ENCODE measurements around the gene TXNRD2.

Gene TXNRD2

GRCh38 chr22:19875531-19876313 lies 65.9 kb downstream of the TXNRD2 start:
- H3K4me1 ChIP-seq (ENCODE audit: control insufficient read depth in 5 of 5, insufficient read depth in 5 of 5, low read length in 5 of 5) = peaks cover 0 to 6% (median under 1%) of the 10 kb centered on the region in 5 donors
- no peak overlapping the region for H3K27ac ChIP-seq (ENCODE audit: low read depth, low read length)
- peaks cover 0 to 46% (median 14%) of the 10 kb centered on the region in 5 donors for H3K36me3 ChIP-seq (ENCODE audit: control insufficient read depth in 5 of 5, insufficient read depth in 5 of 5, low read length in 5 of 5)
- H3K27me3 ChIP-seq (ENCODE audit: control insufficient read depth in 5 of 5, insufficient read depth in 4 of 5, low read length in 5 of 5) = peaks cover 0 to 5% (median 3%) of the 10 kb centered on the region in 5 donors
- H3K4me3 ChIP-seq (ENCODE audit: low read depth in 1 of 5, low read length in 5 of 5) = no peak overlapping the region
- no peaks in the 10 kb centered on the region for H3K9me3 ChIP-seq (ENCODE audit: control insufficient read depth in 5 of 5, low read length in 5 of 5)
- no peak overlapping the region for H3K9ac ChIP-seq (ENCODE audit: low read length in 5 of 5)

- H3K27ac ChIP-seq (ENCODE audit: low read depth, low read length) = no peak overlapping the region
- H3K36me3 ChIP-seq (ENCODE audit: control insufficient read depth in 5 of 5, insufficient read depth in 5 of 5, low read length in 5 of 5) = peaks cover 0 to 42% (median 12%) of the 10 kb centered on the region in 5 donors
- H3K9ac ChIP-seq (ENCODE audit: low read length in 5 of 5) = no peak overlapping the region
- peaks cover 0 to 5% (median 3%) of the 10 kb centered on the region in 5 donors for H3K27me3 ChIP-seq (ENCODE audit: control insufficient read depth in 5 of 5, insufficient read depth in 4 of 5, low read length in 5 of 5)
- H3K4me3 ChIP-seq (ENCODE audit: low read depth in 1 of 5, low read length in 5 of 5) = no peak overlapping the region
- no peaks in the 10 kb centered on the region for H3K9me3 ChIP-seq (ENCODE audit: control insufficient read depth in 5 of 5, low read length in 5 of 5)
- no peaks in the 10 kb centered on the region for H3K4me1 ChIP-seq (ENCODE audit: control insufficient read depth in 5 of 5, insufficient read depth in 5 of 5, low read length in 5 of 5)
Measured at GRCh38 chr22:19875061-19875530, 66.5 kb downstream of the TXNRD2 start.

GRCh38 chr22:19874307-19875060 lies 67.1 kb downstream of the TXNRD2 start:
- no peak overlapping the region for H3K9ac ChIP-seq (ENCODE audit: low read length in 5 of 5)

GRCh38 chr22:19873960-19874306 lies 67.7 kb downstream of the TXNRD2 start:
- Histone ChIP-seq H3K4me1 (ENCODE audit: control insufficient read depth in 5 of 5, insufficient read depth in 5 of 5, low read length in 5 of 5) (no peaks in the 10 kb centered on the region), H3K4me3 (ENCODE audit: low read depth in 1 of 5, low read length in 5 of 5) (no peak overlapping the region), H3K27ac (ENCODE audit: low read depth, low read length) (no peak overlapping the region), H3K9me3 (ENCODE audit: control insufficient read depth in 5 of 5, low read length in 5 of 5) (no peaks in the 10 kb centered on the region), H3K9ac (ENCODE audit: low read length in 5 of 5) (no peak overlapping the region), H3K27me3 (ENCODE audit: control insufficient read depth in 5 of 5, insufficient read depth in 4 of 5, low read length in 5 of 5) (peaks cover 0 to 5% (median 3%) of the 10 kb centered on the region in 5 donors), H3K36me3 (ENCODE audit: control insufficient read depth in 5 of 5, insufficient read depth in 5 of 5, low read length in 5 of 5) (peaks cover 0 to 37% (median 10%) of the 10 kb centered on the region in 5 donors)

More at GRCh38 chr22:19874307-19875060, 67.1 kb downstream of the TXNRD2 start:
- Histone ChIP-seq H3K36me3 (ENCODE audit: control insufficient read depth in 5 of 5, insufficient read depth in 5 of 5, low read length in 5 of 5) (peaks cover 0 to 37% (median 10%) of the 10 kb centered on the region in 5 donors), H3K4me3 (ENCODE audit: low read depth in 1 of 5, low read length in 5 of 5) (no peak overlapping the region), H3K27ac (ENCODE audit: low read depth, low read length) (no peak overlapping the region), H3K9me3 (ENCODE audit: control insufficient read depth in 5 of 5, low read length in 5 of 5) (no peaks in the 10 kb centered on the region), H3K27me3 (ENCODE audit: control insufficient read depth in 5 of 5, insufficient read depth in 4 of 5, low read length in 5 of 5) (peaks cover 0 to 5% (median 3%) of the 10 kb centered on the region in 5 donors), H3K4me1 (ENCODE audit: control insufficient read depth in 5 of 5, insufficient read depth in 5 of 5, low read length in 5 of 5) (no peaks in the 10 kb centered on the region)

GRCh38 chr22:19873138-19873959 lies 68.3 kb downstream of the TXNRD2 start:
- no peaks in the 10 kb centered on the region for H3K9me3 ChIP-seq (ENCODE audit: control insufficient read depth in 5 of 5, low read length in 5 of 5)
- H3K36me3 ChIP-seq (ENCODE audit: control insufficient read depth in 5 of 5, insufficient read depth in 5 of 5, low read length in 5 of 5) = peaks cover 0 to 36% (median 7%) of the 10 kb centered on the region in 5 donors
- no peak overlapping the region for H3K4me3 ChIP-seq (ENCODE audit: low read depth in 1 of 5, low read length in 5 of 5)
- H3K27me3 ChIP-seq (ENCODE audit: control insufficient read depth in 5 of 5, insufficient read depth in 4 of 5, low read length in 5 of 5) = peaks cover 0 to 5% (median 3%) of the 10 kb centered on the region in 5 donors
- H3K4me1 ChIP-seq (ENCODE audit: control insufficient read depth in 5 of 5, insufficient read depth in 5 of 5, low read length in 5 of 5) = no peaks in the 10 kb centered on the region
- no peak overlapping the region for H3K27ac ChIP-seq (ENCODE audit: low read depth, low read length)
- no peak overlapping the region for H3K9ac ChIP-seq (ENCODE audit: low read length in 5 of 5)

GRCh38 chr22:19872779-19873137 lies 68.9 kb downstream of the TXNRD2 start:
- H3K27me3 ChIP-seq (ENCODE audit: control insufficient read depth in 5 of 5, insufficient read depth in 4 of 5, low read length in 5 of 5) = peaks cover 0 to 5% (median 3%) of the 10 kb centered on the region in 5 donors
- no peak overlapping the region for H3K9ac ChIP-seq (ENCODE audit: low read length in 5 of 5)
- H3K4me1 ChIP-seq (ENCODE audit: control insufficient read depth in 5 of 5, insufficient read depth in 5 of 5, low read length in 5 of 5) = no peaks in the 10 kb centered on the region
- no peak overlapping the region for H3K4me3 ChIP-seq (ENCODE audit: low read depth in 1 of 5, low read length in 5 of 5)
- H3K27ac ChIP-seq (ENCODE audit: low read depth, low read length) = no peak overlapping the region
- H3K9me3 ChIP-seq (ENCODE audit: control insufficient read depth in 5 of 5, low read length in 5 of 5) = no peaks in the 10 kb centered on the region
- peaks cover 0 to 30% (median 1%) of the 10 kb centered on the region in 5 donors for H3K36me3 ChIP-seq (ENCODE audit: control insufficient read depth in 5 of 5, insufficient read depth in 5 of 5, low read length in 5 of 5)

GRCh38 chr22:19871845-19872778 lies 69.5 kb downstream of the TXNRD2 start:
- H3K4me1 ChIP-seq (ENCODE audit: control insufficient read depth in 5 of 5, insufficient read depth in 5 of 5, low read length in 5 of 5) = no peaks in the 10 kb centered on the region
- peaks cover 0 to 5% (median 3%) of the 10 kb centered on the region in 5 donors for H3K27me3 ChIP-seq (ENCODE audit: control insufficient read depth in 5 of 5, insufficient read depth in 4 of 5, low read length in 5 of 5)
- no peak overlapping the region for H3K27ac ChIP-seq (ENCODE audit: low read depth, low read length)
- H3K4me3 ChIP-seq (ENCODE audit: low read depth in 1 of 5, low read length in 5 of 5) = no peak overlapping the region
- peaks cover 0 to 27% (median 0%) of the 10 kb centered on the region in 5 donors for H3K36me3 ChIP-seq (ENCODE audit: control insufficient read depth in 5 of 5, insufficient read depth in 5 of 5, low read length in 5 of 5)
- no peaks in the 10 kb centered on the region for H3K9me3 ChIP-seq (ENCODE audit: control insufficient read depth in 5 of 5, low read length in 5 of 5)
- H3K9ac ChIP-seq (ENCODE audit: low read length in 5 of 5) = no peak overlapping the region

- no peak overlapping the region for H3K9ac ChIP-seq (ENCODE audit: low read length in 5 of 5)
- H3K9me3 ChIP-seq (ENCODE audit: control insufficient read depth in 5 of 5, low read length in 5 of 5) = no peaks in the 10 kb centered on the region
- peaks cover 0 to 18% (median 0%) of the 10 kb centered on the region in 5 donors for H3K36me3 ChIP-seq (ENCODE audit: control insufficient read depth in 5 of 5, insufficient read depth in 5 of 5, low read length in 5 of 5)
- no peak overlapping the region for H3K4me3 ChIP-seq (ENCODE audit: low read depth in 1 of 5, low read length in 5 of 5)
- no peaks in the 10 kb centered on the region for H3K4me1 ChIP-seq (ENCODE audit: control insufficient read depth in 5 of 5, insufficient read depth in 5 of 5, low read length in 5 of 5)
- peaks cover 0 to 5% (median 3%) of the 10 kb centered on the region in 5 donors for H3K27me3 ChIP-seq (ENCODE audit: control insufficient read depth in 5 of 5, insufficient read depth in 4 of 5, low read length in 5 of 5)
- H3K27ac ChIP-seq (ENCODE audit: low read depth, low read length) = no peak overlapping the region
Measured at GRCh38 chr22:19871023-19871844, 70.4 kb downstream of the TXNRD2 start.
